ENCODE results near the gene TRIM50.

DNA sequence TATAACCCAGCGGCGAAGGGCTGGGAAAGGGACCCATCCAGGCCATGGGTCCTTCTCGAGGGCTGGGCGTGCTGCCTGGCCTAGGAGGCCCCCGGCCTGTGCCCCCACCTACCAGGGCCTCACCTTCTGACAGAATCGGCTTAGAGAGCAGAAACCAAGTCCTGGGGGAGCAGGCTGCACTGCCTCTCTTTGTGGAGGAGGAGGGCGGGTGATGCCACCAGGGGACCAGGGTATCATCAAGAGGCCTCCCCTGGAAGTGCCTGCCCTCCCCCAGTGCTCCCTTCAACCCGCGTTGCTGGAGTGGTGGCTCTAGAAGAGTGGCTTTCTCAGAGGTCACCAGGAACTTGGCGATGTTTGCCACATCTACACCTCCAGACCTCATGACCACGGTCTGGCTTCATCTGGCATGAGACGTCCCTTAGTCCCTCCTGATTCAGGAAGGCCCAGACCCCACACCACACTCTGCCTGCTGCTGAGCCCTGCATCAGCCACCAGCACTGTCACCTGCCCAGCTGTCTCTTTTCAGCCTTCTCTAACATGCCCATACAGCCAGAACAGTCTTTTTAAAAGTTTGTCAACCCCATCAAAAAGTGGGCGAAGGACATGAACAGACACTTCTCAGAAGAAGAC, 32.0 kb upstream of the TRIM50 start:
- TF ChIP-seq, protein P1, sequence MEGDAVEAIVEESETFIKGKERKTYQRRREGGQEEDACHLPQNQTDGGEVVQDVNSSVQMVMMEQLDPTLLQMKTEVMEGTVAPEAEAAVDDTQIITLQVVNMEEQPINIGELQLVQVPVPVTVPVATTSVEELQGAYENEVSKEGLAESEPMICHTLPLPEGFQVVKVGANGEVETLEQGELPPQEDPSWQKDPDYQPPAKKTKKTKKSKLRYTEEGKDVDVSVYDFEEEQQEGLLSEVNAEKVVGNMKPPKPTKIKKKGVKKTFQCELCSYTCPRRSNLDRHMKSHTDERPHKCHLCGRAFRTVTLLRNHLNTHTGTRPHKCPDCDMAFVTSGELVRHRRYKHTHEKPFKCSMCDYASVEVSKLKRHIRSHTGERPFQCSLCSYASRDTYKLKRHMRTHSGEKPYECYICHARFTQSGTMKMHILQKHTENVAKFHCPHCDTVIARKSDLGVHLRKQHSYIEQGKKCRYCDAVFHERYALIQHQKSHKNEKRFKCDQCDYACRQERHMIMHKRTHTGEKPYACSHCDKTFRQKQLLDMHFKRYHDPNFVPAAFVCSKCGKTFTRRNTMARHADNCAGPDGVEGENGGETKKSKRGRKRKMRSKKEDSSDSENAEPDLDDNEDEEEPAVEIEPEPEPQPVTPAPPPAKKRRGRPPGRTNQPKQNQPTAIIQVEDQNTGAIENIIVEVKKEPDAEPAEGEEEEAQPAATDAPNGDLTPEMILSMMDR (conservative IDR thresholded peaks at IDR 0.05; ENCODE audit: low read length) = no peak
- TF ChIP-seq EZH2phosphoT487 (IDR thresholded peaks at IDR 0.05; ENCODE audit: borderline replicate concordance) = no peak
